ENCODE data around the gene ZNF217.

GRCh38 chr20:53535878-53536277 lies 57.8 kb downstream of the ZNF217 start:
- TF ChIP-seq CTCF (IDR thresholded peaks at IDR 0.05) (no peak), EZH2 (IDR thresholded peaks at IDR 0.05) (no peak)

Measured in neural progenitor cell (in vitro differentiated cells).